ENCODE data around the gene TRPV4. TPM values are rescaled to one million over a fixed set of nuclear protein-coding genes. Genes with fewer than 3 reads are reported as not detected.

TRPV4 gene
- total and polyA plus RNA-seq, 9 of the 15 experiments (the other 6 are each of a cell fraction or from before 2014, with no cell fraction given), result 0.13 TPM; not detected in 8

- H3K9me1 ChIP-seq (ENCODE audit: control insufficient read depth, insufficient read depth, low read length), result no peaks in the 10 kb centered on the region
- ATAC-seq, result no peak
- H3K27me3 ChIP-seq (ENCODE audit: control insufficient read depth in 2 of 2, insufficient read depth in 2 of 2, low read length in 2 of 2), result peaks cover 34 to 42% of the 10 kb centered on the region in 2 experiments
- intact Hi-C loops (cut with micrococcal nuclease), result no loop called here
- no peak overlapping the region for H3K4me2 ChIP-seq (ENCODE audit: insufficient read depth, low read length)
- BruUV-seq (replicated peaks), result no TSS peak
- no peaks in the 10 kb centered on the region for H3K9me3 ChIP-seq (replicated peaks; ENCODE audit: control insufficient read depth, insufficient read depth, low read depth, low read length)
- H4K20me1 ChIP-seq (replicated peaks; ENCODE audit: control insufficient read depth, insufficient read depth, low read length), result no peaks in the 10 kb centered on the region; the same call in 1 of the 2 replicates
- no peak for FAIRE-seq
- H2AFZ ChIP-seq (ENCODE audit: low read depth, low read length), result no peak overlapping the region
- DNase-seq (ENCODE audit: extremely low read depth in 1 of 4, low spot score in 3 of 4), result no peak
- H3K4me1 ChIP-seq (replicated peaks in 1 of 2; ENCODE audit: control insufficient read depth in 2 of 2, insufficient read depth in 2 of 2, low read length in 2 of 2), result peaks cover 5 to 18% of the 10 kb centered on the region in 2 experiments; a peak in 4 of 5 replicates
- CTCF ChIA-PET (ENCODE audit: low intra/inter-chr PET ratio), result interaction anchor here (2.5 kb wide), 1 partner anchor 28 kb away, joined by 11 read pairs; no protein-coding TSS in a partner anchor
- no peak overlapping the region for H3K4me3 ChIP-seq
- in situ Hi-C loops (cut with MboI), result no loop called here
- H3K27ac ChIP-seq (ENCODE audit: extremely low read depth, low read depth, low read length), result no peak overlapping the region
- WGBS (ENCODE audit: insufficient coverage, low coverage, missing lambda C conversion rate), result 13% methylated on average over 2 of the region's 2 CpGs
- H3K36me3 ChIP-seq (ENCODE audit: control insufficient read depth, insufficient read depth, low read length), result no peaks in the 10 kb centered on the region
- H3K79me2 ChIP-seq (ENCODE audit: control insufficient read depth, insufficient read depth, low read length), result no peaks in the 10 kb centered on the region
- POLR2A ChIA-PET, result interaction anchor here (0.7 to 0.8 kb wide), 2 partner anchors 9 to 117 kb away, joined by 3 read pairs; no protein-coding TSS in a partner anchor
- H3K9ac ChIP-seq (ENCODE audit: insufficient read depth in 1 of 2, low read depth in 2 of 2, low read length in 2 of 2), result no peak overlapping the region
- TF ChIP-seq GTF2B (IDR thresholded peaks at IDR 0.05; ENCODE audit: extremely low read depth, insufficient read length), result no peak
- no peak for TF ChIP-seq MYNN (IDR thresholded peaks at IDR 0.05)
- TF ChIP-seq MYNN (CRISPR knock-in tag; IDR thresholded peaks at IDR 0.05), result no peak
- TF ChIP-seq SIN3B (IDR thresholded peaks at IDR 0.05; ENCODE audit: low read depth), result no peak
- no peak for TF ChIP-seq GTF2A2 (tag; IDR thresholded peaks at IDR 0.05)
- TF ChIP-seq MYC (IDR thresholded peaks at IDR 0.05; ENCODE audit: low read depth, low read length), result no peak
- TF ChIP-seq MYC (CRISPR knock-in tag; IDR thresholded peaks at IDR 0.05; ENCODE audit: borderline replicate concordance, low read depth), result no peak
- TF ChIP-seq SMARCE1 (IDR thresholded peaks at IDR 0.05), result no peak
- TF ChIP-seq THAP7 (CRISPR knock-in tag; IDR thresholded peaks at IDR 0.05), result no peak
- TF ChIP-seq POLR2B (IDR thresholded peaks at IDR 0.05; ENCODE audit: low read depth, partially characterized antibody), result no peak
- no peak for TF ChIP-seq ZNF124 (CRISPR knock-in tag; IDR thresholded peaks at IDR 0.05)
- no peak for TF ChIP-seq MAZ (CRISPR knock-in tag; conservative IDR thresholded peaks at IDR 0.05 in 1 of 2, IDR thresholded peaks at IDR 0.05 in 1 of 2)
- no peak for TF ChIP-seq PRDM10 (IDR thresholded peaks at IDR 0.05; ENCODE audit: partially characterized antibody)
- TF ChIP-seq GABPB1 (CRISPR knock-in tag; IDR thresholded peaks at IDR 0.05), result no peak
- TF ChIP-seq MLLT1 (IDR thresholded peaks at IDR 0.05), result no peak
Observed at GRCh38 chr12:109881752-109882151, 48.6 kb upstream of the TRPV4 start.
